Ascending aorta (tissue), 2 donors: ENCODE results near the gene ATF3. TPM values are rescaled to one million over a fixed set of nuclear protein-coding genes. Genes with fewer than 3 reads are reported as not detected.

Experiments
- DNase-seq, 2 donors: peaks; one replicate each; pipeline ENCODE4 v3.0.0-alpha.2; 2019; ENCODE audit warnings: low spot score in 2 of 2
- H3K27ac ChIP-seq, 2 donors: fragments of 200-600 bp; sonication (generic); one replicate each; pipeline ENCODE4 v1.5.1; 2016 to 2017; ENCODE audit warnings: mild to moderate bottlenecking in 1 of 2
- H3K27me3 ChIP-seq: fragments of 200-600 bp; sonication (generic); one replicate; pipeline ENCODE4 v1.5.1; 2017
- H3K36me3 ChIP-seq, 2 donors: fragments of 200-600 bp; sonication (generic); one replicate each; pipeline ENCODE4 v1.5.1; 2016
- H3K4me1 ChIP-seq, 2 donors: fragments of 200-600 bp; sonication (generic); one replicate each; pipeline ENCODE4 v1.5.1; 2016 to 2017; ENCODE audit warnings: mild to moderate bottlenecking in 1 of 2
- H3K4me3 ChIP-seq, 2 donors: fragments of 200-600 bp; sonication (generic); one replicate each; pipeline ENCODE4 v1.5.1; 2016 to 2017; ENCODE audit warnings: mild to moderate bottlenecking in 1 of 2
- H3K9me3 ChIP-seq, 2 donors: fragments of 200-600 bp; sonication (generic); one replicate each; pipeline ENCODE4 v1.5.1; 2016
- intact Hi-C: fragments of 100-400 bp; cut with DNase I; formaldehyde crosslinking; loops from one replicate; pipeline ENCODE4 v1.15.1; 2023
- total RNA-seq: library from RNA; depleted of rRNA; stranded (reverse); fragments of >200 nt; gene quantifications from one replicate; pipeline ENCODE4 v1.1.0, GENCODE V29; 2016
- TF ChIP-seq, protein P1 (sequence below), 3 experiments: fragments of 200-600 bp in 2 of 3; fragments of 450-650 bp in 1 of 3; sonication (generic) in 2 of 3; IDR thresholded peaks; one replicate each; pipeline ENCODE4 v1.5.1; 2016 to 2019; ENCODE audit warnings: antibody characterized with exemption in 3 of 3, mild to moderate bottlenecking in 1 of 3, moderate library complexity in 1 of 3

Gene ATF3
- total RNA-seq, 1 donor from 2014 or later = 79.1 TPM

DNA sequence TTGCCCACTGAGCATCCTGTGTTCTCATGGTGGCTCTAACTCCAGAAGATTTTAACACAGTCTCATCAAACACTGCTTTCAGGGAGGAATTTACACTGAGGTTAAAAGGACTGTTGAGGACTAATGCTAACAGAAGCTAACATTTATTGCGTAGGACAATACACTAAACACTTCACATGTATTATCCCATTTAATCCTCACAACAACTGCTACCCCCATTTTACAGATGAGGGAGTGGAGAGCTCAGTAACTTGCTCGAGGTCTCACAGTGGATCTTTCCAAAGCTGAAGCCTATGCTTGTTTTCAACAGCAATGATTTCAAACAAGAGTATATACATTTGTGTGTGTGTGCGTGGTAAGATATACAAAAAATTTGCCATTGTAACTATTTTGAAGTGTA lies 13.9 kb downstream of the ATF3 start:
- intact Hi-C loops = no loop called here
- H3K27me3 ChIP-seq = no peaks in the 10 kb centered on the region
- H3K36me3 ChIP-seq = peaks cover 32 to 40% of the 10 kb centered on the region in 2 donors
- H3K4me3 ChIP-seq = no peak overlapping the region
- H3K27ac ChIP-seq = no peak overlapping the region
- TF ChIP-seq, protein P1, sequence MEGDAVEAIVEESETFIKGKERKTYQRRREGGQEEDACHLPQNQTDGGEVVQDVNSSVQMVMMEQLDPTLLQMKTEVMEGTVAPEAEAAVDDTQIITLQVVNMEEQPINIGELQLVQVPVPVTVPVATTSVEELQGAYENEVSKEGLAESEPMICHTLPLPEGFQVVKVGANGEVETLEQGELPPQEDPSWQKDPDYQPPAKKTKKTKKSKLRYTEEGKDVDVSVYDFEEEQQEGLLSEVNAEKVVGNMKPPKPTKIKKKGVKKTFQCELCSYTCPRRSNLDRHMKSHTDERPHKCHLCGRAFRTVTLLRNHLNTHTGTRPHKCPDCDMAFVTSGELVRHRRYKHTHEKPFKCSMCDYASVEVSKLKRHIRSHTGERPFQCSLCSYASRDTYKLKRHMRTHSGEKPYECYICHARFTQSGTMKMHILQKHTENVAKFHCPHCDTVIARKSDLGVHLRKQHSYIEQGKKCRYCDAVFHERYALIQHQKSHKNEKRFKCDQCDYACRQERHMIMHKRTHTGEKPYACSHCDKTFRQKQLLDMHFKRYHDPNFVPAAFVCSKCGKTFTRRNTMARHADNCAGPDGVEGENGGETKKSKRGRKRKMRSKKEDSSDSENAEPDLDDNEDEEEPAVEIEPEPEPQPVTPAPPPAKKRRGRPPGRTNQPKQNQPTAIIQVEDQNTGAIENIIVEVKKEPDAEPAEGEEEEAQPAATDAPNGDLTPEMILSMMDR (IDR thresholded peaks at IDR 0.05) = no peak
- no peaks in the 10 kb centered on the region for H3K4me1 ChIP-seq
- H3K9me3 ChIP-seq = no peaks in the 10 kb centered on the region
- DNase-seq = no peak

DNA sequence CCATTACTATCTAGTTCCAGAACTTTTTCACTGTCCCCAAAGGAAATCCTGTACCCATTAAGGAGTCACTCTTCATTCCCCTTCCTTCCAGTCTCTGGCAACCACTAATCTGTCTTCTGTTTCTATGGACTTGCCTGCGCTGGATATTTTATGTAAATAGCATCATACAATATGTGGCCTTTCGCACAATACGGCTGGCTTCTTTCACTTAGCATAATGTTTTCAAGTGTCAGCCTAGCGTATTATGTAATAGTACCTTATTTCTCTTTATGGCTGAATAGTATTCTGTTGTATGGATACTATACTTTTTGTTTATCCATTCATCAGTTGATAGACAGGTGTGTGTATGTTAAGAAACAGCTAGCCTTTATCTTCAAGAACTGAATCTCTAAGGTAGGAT lies 14.3 kb downstream of the ATF3 start:
- Histone ChIP-seq H3K36me3 (peaks cover 30 to 36% of the 10 kb centered on the region in 2 donors), H3K4me3 (no peak overlapping the region), H3K27me3 (no peaks in the 10 kb centered on the region), H3K27ac (no peak overlapping the region), H3K9me3 (no peaks in the 10 kb centered on the region), H3K4me1 (no peaks in the 10 kb centered on the region)
- intact Hi-C loops = no loop called here
- DNase-seq = no peak
- TF ChIP-seq, protein P1 (IDR thresholded peaks at IDR 0.05) = no peak

DNA sequence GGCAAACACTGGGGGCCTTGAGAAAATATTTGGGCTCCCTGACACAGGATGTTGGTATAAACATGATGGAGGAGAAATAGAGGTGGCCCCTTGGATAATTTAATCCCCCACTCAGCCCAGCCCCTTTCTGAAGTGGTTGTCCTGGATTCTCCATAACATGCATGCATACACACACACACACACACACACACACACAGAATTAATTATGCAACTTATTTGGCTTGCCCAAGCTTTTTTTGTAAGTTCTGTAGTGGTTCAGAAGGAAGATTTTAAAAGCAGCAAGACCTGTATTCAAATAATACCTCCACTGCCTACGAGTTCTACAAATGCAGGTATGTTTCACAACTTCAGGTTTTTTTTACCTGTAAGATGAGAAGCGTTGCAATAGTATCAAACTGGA lies 15.0 kb downstream of the ATF3 start:
- TF ChIP-seq, protein P1 (IDR thresholded peaks at IDR 0.05) = no peak

DNA sequence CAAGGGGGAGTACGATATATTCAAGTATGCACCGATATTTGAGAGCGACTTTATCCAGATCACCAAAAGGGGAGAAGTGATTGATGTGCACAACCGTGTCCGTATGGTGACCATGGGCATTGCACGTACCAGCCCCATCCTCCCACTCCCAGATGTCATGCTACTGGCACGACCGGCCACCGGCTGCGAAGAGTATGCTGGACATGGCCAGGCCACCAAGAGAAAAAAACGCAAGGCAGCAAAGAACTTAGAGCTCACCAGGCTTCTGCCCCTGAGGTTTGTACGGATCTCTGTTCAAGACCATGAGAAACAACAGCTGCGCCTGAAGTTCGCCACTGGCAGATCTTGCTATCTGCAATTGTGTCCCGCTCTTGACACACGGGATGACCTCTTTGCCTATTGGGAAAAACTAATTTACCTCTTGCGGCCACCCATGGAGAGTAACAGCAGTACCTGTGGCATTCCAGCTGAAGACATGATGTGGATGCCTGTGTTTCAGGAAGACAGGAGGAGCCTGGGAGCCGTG lies 16.5 kb downstream of the ATF3 start:
- DNase-seq = no peak
- no peaks in the 10 kb centered on the region for H3K9me3 ChIP-seq
- no peaks in the 10 kb centered on the region for H3K4me1 ChIP-seq
- H3K36me3 ChIP-seq = peaks cover 9 to 14% of the 10 kb centered on the region in 2 donors
- TF ChIP-seq, protein P1 (IDR thresholded peaks at IDR 0.05) = no peak
- intact Hi-C loops = no loop called here
- H3K27me3 ChIP-seq = no peaks in the 10 kb centered on the region
- H3K4me3 ChIP-seq = no peak overlapping the region
- no peak overlapping the region for H3K27ac ChIP-seq

More for the DNA sequence above, 15.0 kb downstream of the ATF3 start:
- H3K36me3 ChIP-seq = peaks cover 23 to 29% of the 10 kb centered on the region in 2 donors
- no peak for DNase-seq
- no peaks in the 10 kb centered on the region for H3K9me3 ChIP-seq
- H3K27ac ChIP-seq = no peak overlapping the region
- intact Hi-C loops = no loop called here
- H3K4me3 ChIP-seq = no peak overlapping the region
- no peaks in the 10 kb centered on the region for H3K27me3 ChIP-seq
- no peaks in the 10 kb centered on the region for H3K4me1 ChIP-seq

DNA sequence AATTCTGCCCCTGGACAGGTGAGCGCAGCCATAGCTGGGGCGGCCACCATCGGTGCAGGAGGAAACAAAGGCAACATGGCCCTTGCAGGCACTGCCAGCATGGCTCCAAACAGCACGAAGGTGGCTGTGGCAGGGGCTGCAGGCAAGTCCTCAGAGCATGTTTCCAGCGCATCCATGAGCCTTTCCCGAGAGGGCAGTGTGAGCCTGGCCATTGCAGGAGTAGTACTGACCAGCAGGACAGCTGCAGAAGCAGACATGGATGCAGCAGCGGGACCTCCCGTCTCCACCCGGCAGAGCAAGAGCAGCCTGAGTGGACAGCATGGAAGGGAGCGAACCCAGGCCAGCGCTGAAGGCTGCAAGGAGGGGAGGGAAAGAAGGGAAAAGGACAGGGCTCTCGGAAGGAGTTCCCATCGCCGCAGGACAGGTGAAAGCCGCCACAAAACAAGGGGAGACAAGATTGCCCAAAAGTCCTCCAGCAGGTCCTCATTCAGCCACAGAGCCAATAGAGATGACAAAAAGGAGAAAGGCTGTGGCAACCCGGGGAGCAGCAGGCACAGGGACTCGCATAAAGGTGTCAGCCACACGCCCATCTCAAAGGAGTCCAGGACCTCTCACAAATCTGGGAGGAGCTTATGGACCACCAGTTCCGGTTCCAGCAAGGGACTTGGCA lies 17.4 kb downstream of the ATF3 start:
- intact Hi-C loops = no loop called here
- peak in 1 of 2 donors; percentile 22 for DNase-seq
- H3K9me3 ChIP-seq = no peaks in the 10 kb centered on the region
- H3K27ac ChIP-seq = no peak overlapping the region
- no peaks in the 10 kb centered on the region for H3K27me3 ChIP-seq
- H3K4me1 ChIP-seq = no peaks in the 10 kb centered on the region
- H3K36me3 ChIP-seq = peaks cover under 1 to 6% of the 10 kb centered on the region in 2 donors
- H3K4me3 ChIP-seq = no peak overlapping the region
- TF ChIP-seq, protein P1 (IDR thresholded peaks at IDR 0.05) = no peak
